Measurements from ENCODE around the gene NEXMIF.

GRCh38 chrX:74922922-74923543 is 2.2 kb downstream of the NEXMIF start:
- TF ChIP-seq TAF1 (IDR thresholded peaks at IDR 0.05; ENCODE audit: borderline replicate concordance, insufficient read depth, low read length) = no peak
- TF ChIP-seq, protein P1, sequence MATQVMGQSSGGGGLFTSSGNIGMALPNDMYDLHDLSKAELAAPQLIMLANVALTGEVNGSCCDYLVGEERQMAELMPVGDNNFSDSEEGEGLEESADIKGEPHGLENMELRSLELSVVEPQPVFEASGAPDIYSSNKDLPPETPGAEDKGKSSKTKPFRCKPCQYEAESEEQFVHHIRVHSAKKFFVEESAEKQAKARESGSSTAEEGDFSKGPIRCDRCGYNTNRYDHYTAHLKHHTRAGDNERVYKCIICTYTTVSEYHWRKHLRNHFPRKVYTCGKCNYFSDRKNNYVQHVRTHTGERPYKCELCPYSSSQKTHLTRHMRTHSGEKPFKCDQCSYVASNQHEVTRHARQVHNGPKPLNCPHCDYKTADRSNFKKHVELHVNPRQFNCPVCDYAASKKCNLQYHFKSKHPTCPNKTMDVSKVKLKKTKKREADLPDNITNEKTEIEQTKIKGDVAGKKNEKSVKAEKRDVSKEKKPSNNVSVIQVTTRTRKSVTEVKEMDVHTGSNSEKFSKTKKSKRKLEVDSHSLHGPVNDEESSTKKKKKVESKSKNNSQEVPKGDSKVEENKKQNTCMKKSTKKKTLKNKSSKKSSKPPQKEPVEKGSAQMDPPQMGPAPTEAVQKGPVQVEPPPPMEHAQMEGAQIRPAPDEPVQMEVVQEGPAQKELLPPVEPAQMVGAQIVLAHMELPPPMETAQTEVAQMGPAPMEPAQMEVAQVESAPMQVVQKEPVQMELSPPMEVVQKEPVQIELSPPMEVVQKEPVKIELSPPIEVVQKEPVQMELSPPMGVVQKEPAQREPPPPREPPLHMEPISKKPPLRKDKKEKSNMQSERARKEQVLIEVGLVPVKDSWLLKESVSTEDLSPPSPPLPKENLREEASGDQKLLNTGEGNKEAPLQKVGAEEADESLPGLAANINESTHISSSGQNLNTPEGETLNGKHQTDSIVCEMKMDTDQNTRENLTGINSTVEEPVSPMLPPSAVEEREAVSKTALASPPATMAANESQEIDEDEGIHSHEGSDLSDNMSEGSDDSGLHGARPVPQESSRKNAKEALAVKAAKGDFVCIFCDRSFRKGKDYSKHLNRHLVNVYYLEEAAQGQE (IDR thresholded peaks at IDR 0.05; ENCODE audit: insufficient read depth in 1 of 2, low read depth in 2 of 2, low read length in 2 of 2) = no peak

Measured in PFSK-1 (cell line).